NCI-H1436 treated with DMSO at 0.1 percent for 48 hours (cell line): ENCODE data around the gene ACYP2.
"Not testable (repeated sequence)": the region's sequence is repeated elsewhere in the genome, so short reads cannot be mapped to it uniquely, and the experiment has no call there.

Experiments
- DNase-seq: peaks from one replicate; lab custom pipeline; 2025; lab: John Stamatoyannopoulos, UW

ACYP2 gene

DNA sequence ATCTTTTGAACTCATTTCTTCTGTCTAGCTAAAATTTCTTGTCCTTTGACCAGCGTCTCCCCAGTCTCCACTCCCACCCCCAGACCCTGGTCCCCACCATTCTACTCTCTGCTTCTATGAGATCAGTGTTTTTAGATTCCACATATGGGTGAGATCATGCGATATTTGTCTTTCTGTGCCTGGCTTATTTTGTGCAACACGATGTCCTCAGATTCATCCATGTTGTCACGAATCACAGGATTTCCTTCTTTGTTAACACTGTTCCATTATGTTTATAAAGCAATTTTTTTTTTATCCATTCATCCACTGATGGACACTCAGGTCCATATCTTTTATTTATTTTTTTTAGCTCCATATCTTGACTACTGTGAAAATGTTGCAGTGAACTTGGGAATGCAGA is 16.0 kb upstream of the ACYP2 start:
- DNase-seq = no peak

DNA sequence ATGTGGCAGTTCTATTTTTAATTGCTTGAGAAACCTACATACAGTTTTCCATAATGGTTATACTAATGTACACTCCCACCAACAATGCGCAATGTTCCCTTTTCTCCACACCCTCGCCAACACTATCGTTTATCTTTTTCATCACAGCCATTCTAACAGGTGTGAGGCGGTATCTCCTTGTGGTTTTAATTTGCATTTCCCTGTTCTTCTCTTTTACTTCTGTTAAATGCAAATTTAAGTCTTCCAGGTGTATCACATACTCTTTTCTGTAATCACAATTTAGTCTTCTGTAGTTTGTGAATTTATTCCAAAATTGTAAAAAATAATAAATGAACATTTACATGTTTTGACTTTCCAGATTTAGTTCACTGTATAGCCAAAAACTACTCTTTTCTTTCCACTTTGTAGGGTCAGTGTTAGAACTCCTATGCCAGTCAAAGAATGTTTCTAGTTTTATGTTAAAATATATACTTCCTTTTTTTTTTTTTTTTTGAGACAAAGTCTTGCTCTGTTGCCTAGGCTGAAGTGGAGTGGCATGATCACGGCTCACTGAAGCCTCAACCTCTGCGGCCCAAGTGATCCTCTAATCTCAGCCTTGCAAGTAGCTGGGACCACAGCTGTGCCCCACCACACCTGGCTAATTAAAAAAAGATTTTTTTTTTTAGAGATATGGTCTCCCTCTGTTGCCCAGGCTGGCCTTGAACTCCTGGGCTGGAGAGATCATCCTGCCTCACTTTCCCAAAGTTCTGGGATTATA is 15.4 kb upstream of the ACYP2 start:
- no peak for DNase-seq

DNA sequence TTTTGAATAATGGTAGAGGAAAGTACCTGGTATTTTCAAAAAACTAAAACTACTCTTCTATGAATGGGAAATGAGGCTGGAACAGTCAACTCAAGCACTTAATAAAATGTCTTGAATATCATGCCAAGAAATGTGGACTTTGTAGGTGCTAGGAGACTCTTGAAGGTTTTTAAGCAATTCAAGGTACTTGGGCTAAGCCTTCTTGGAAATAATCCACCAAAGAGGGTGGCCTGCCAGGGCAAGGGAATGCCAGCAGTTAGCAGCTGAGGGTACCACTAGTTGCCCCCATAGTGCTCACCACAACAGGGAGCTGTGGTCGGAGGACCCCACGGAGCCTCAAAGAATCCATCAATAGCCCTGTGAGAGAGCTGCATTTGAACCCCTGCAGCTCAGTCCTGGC is 14.6 kb upstream of the ACYP2 start:
- no peak for DNase-seq

DNA sequence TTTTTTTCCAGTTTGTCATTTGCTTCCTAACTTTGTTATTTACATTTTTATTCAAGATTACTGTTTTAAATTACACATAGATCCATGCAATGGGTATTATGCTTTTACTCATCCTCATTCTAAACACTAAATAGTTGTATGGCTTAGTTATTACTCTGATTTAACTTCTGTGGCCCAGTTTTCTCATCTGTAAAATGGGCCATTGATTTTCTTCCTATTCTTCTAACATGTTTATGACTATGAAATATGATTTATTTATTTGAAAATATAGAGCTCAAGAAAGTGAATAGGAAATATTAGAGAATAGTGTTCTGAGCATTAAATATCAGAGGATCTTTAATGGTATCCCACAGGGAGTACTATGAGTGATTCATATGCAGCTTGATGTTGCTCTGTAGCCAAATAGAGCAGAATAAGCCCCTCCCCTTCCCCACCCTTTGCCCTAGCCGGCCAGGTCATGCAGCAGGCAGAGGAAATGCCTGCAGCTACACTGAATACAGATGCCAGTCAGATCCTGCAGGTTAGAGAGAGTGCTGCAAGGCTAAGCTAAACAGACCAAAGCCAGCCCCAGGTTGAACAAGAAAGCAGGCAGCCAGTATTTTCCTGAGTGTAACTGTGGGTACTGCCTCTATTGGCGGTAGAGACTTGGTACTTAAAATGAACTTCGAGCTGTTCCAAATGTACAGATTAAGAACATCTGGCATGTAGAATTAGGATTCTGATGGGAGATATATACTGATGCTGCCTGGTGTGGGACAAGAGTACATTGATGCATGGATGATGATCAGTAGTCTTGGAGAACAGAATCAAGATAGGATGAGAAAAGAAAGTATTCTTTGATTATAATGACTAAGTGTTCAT is 11.7 kb upstream of the ACYP2 start:
- no peak for DNase-seq

DNA sequence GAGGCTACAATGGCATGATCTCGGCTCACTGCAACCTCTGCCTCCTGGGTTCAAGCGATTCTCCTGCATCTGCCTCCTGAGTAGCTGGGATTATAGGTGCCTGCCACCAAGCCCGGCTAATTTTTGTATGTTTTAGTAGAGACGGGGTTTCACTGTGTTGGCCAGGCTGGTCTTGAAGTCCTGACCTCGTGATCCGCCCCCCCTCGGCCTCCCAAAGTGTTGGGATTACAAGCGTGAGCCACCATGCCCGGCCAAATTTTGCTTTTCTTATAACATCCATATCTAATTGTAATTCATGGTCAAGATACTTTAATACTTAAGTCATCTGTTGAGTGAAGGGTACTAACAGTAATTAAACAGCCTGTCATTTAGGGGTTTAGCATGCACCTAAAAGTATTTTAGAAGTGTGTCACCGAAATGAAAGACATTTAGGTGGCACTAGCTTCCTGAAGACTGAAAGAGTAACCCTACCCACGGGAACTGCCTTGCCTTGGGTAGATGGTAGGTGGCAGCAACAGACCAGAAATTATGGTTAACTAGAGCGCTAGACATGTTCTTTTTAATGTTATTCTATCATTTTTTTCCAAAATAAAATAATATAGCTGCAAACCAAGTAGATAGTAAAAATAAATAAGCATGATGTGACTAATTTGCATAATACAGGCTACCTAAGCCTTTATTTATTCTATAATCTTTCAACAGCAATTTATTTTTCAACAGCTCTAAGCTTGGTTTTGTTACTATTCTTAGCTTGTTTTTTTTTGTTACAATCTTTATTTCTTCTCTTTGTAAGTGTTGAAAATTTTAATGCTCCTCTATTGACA is 8.6 kb upstream of the ACYP2 start:
- DNase-seq = no peak

DNA sequence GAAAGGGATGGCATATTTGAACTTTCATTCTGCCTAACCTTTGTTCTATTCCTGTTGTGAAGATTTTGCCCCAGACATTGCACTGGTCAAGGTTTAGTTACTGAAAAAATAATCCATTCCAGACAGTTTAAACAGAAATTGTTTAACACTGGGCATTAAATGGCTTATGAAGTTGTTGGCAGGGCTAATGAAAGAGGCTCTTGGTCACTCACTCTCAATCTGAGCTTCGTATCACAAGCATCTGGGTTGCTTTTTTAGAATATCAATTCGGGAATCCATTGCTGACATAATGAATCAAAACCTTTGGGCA is 8.0 kb upstream of the ACYP2 start:
- no peak for DNase-seq

DNA sequence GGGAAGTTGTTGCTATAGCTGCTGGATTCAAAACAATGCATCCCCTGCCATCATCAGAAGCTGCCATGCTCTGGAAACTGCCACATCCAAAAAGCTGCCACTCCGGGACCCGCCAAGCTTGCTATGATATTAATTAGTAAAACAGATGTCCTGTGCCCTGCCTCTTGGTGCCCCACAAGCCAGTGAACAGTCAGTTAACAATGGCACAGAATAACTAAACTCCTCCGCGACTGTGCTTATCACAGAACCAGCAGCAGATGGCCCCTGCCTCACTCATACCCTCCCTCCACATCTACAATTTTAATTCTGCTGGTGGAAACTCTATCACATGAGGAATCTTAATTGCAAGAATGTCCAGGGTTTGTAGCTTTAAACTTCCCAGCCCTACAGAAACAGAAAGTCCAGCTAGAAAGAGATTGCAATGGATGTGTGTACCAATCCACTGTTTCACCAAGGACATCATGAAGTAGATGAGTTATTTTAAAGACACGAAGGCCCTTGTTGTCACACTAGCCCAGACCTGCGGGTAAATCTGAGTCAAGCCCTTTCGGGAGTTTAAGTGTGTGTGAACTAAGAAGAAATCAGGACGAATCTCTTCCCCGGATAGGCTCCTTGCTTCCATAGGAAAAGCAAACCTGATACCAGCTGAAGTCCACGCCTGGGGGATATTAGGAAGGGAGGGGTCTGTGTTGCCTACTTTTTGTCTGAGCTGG is 7.4 kb upstream of the ACYP2 start:
- no peak for DNase-seq

DNA sequence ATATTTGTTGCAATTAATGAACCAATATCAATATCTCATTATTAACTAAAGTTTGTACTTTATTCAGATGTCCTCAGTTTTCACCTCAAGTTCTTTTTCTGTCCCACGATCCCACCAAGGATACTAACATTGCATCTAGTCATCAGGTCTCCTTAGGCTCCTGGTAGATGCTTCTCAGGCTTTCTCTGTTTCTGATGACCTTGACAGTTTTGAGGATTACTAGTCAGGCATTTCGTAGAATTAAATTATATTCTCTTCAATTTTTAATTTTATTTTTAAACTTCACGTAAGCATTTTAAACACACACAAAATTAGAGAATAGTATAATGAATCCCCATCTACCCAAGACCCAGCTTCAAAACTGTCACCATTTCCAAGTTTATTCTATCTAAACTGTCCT is 5.6 kb upstream of the ACYP2 start:
- no peak for DNase-seq

DNA sequence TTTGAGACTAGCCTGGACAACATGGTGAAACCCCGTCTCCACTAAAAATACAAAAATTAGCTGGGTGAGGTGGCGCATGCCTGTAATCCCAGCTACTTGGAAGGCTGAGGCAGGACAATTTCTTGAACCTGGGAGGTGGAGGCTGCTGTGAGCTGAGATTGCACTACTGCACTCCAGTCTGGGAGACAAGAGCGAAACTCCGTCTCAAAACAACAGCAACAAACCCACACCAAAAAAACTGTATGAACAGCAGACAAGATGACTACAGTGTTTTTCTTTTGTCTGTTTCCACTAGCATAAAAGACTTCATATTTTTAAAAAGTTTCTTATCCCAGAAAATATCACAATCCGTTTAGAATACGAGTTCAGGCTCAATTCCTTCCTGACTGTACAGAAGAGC is 936 bp upstream of the ACYP2 start:
- DNase-seq = not testable (repeated sequence)

DNA sequence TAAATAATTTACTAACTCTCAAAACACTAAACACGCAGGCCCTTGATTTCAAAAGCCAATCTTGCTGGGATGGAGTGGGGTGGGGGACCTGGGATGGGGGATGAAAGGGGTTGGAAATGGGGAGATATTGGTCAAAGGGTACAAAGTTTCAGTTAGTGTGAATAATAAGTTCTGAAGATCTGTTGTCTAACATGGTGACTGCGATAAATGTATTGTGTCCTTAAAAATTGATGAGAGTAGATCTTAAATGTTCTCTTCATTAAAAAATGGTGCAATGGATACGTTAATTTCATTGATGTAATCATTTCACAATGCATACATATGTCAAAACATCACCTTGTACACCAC is 505 bp upstream of the ACYP2 start:
- no peak for DNase-seq

DNA sequence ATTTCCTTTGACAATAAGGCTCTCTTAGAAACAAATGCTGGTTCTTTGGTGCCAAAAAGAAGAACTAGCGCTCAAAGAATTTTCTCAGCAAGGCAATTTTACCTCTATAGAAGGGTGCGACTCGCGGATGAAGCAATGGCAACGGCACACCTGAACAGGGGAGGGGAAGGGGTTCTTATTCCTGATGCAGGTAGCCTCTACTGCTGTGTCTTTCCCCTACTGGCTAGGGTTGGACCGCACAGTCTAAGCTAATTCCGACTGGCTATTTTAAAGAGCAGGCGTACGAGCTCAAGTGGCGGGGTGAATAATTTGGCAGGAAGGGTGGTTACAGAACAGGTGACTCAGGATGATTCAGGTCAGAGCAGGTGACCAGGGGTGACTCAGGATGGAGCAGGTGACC is 1.2 kb downstream of the ACYP2 start:
- not testable (repeated sequence) for DNase-seq

DNA sequence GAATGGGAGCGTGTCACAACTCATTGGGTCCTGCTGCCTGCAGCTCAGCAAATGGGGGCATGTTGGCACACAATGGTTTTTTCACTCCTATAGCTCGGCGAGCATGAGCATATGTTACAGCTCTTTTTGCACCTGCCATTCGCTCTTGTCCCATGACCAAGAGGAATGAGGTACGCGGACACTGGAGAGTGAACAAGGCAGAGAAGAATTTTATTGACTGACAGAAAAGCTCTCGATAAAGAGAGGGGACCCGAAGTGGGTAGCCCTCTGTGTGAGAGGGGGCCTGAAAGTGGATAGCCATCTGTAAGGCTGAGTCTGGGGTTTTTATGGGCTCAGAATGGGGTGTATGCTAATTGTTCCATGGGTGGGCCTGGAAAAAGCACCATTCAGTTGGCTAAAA is 5.5 kb downstream of the ACYP2 start:
- no peak for DNase-seq

DNA sequence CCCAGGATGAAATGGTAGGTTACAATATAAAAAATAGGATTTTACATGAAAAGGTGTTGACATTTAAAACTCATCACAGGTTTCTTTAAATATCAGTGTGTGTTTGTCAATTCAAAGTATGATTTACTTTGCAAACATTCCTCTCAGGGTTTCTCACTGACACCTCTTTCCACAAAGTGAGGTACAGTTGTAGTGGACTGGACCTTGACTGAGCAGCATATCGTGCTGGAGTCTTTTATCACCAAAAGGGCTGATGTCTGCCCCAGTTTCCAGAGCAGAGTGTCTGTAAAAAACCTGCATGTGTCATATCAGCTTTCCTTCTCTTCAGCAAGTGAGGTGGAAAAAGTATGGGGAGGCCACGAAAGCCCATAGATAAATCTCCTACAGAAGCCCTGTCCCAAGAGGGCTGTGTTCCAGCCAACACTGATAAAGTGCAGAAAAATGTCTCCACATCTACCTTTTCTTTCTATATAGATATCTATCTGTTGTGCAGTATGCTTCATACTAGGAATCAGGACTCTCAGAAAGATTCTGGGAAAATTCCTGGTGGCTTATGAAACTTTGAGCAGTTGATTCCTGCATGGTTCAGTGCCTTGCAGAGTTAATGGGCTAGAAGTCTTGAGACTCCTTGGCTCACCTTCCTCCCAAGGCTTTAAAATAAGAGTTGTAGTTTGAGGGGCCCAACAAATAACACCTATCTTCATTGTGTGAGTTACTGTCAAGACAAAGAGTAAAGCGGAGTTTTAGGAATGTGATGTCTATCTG is 6.9 kb downstream of the ACYP2 start:
- DNase-seq = no peak

DNA sequence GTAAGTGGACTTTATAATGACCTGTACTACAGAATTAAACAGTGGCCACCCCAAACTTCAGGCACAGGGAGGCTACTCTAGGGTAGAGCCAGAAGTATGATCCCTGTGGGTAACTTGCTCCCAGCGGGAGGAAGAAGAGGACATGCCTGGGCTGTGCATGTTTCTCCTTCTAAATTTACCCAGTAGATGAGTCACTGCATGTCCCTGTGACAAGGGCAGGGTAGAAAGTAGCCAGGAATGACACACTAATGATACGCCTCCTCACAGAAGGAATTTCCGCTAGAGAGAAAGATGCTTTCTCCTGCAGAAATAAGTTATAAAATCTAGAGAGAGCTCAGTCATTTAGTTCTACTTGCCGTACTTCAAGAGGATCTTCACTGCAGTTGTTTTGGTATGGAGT is 7.5 kb downstream of the ACYP2 start:
- DNase-seq = no peak

DNA sequence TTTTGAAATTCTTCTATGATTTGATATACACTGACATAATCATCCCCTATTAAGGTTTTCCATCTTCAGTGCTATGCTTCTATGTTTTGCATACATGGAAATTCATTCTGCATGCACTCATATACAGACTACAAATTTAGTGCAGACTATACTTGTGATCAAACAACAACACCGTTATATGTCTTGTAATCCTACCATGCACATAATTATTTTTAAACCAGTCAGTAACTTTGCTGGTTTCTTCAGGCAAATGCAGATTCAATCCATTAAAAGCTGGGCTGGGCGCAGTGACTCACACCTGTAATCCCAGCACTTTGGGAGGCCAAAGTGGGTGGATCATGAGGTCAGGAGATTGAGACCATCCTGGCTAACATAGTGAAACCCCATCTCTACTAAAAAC is 11.8 kb downstream of the ACYP2 start:
- not testable (repeated sequence) for DNase-seq

DNA sequence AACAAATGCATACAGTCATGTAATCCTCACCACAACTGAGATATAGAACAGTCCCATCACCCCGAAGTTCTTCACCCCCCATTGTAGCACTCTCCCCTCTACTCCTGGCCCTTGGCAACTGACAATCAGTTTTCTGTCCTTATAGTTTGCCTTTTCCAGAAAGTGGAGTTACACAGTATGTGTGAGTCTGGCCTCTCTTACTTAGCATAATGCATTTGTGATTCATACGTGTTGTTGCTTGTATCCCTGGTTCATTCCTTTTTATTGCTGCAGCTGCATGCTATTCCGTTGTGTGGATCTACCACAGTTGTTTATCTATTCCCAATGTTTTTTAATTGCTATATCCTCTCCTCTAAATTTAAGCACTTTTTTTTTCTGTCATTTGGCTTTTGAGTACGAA is 17.6 kb downstream of the ACYP2 start:
- DNase-seq = no peak

DNA sequence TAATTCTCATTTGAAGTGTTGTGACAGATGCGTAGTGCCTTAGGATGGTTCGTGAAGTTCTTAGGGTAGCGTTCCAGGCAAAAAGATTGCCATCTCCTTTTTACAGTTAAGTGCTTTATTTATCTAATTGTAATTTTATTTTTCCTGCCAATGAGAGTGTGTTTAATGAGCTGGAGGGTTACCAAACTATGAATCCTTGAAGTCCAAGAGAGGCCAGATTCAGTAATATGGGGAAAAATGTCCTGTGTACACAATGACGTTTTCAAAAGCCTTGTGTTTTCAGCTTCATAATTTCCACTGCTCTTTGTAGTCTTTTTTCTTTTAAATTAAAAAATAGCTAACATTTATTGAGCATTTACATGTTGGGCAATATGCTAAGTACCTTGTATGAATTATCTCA is 23.8 kb downstream of the ACYP2 start:
- DNase-seq = no peak

DNA sequence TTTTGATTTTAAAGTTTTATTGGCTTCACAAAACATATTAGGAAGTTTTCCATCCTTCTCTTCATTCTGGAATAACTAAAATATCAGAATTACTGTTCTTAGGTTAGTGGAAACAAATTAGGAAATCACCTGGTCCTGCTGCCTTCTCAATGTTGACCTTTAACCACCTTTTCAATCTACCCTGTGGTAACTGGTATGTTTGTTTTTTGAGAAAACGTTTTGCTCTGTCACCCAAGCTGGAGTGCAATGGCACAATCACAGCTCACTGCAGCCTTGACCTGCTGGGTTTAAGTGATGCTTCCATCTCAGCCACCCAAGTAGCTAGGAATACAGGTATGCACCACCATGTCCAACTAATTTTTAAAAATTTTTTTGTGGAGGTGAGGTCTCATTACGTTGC is 28.4 kb downstream of the ACYP2 start:
- no peak for DNase-seq

DNA sequence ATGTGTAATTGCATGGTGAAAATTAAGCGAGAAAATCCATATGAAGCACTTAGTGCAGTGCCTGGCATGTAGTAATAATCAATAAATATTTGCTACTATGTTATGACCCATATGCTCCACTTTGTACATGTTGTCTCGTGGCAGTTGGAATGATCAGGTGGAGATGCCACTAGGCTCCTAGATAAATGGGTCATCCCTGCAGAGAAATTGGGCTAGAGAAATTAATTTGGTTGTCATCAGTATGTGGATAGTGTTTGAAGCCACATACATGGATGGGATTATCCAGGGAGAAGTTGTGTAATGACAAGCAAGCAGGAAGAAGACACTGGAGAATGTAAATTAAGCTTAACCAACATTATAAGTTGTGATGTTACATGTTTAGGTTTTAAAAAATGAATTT is 33.0 kb downstream of the ACYP2 start:
- DNase-seq = no peak

DNA sequence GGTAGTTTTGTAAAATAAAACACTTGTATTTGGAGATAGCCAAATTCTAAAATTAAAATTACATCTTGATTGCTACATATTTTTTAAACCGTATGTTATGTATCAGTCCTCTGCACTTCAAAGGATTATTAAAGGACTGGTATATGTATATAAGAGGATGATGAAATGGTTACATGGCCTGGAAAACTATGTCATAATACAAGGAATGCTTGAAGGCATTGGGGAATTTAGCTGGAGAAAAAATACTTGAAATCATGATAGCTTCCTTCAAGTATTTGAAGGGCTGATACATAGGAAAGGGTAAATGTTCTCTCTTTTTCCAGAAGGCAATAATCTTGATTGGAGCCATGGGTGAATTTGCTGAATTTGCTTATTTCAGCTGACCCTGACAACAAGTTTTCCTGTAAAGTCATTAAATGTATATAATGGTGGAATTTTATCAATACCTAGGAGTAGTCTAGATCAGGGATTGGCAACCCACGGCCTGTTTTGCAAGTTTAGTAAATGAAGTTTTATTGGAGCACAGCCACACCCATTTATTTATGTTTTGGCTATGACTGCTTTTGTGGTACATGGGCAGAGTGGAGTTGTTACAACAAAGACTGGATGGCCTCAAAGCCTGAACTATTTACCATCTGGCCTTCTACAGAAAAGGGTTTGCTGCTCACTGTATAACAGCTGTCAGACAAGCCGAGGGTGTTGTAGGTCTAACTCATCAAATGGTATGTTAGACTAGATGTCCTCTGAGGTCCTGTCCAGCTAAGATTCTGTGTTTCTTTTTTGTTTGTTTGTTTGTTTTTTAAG is 34.4 kb downstream of the ACYP2 start:
- no peak for DNase-seq

DNA sequence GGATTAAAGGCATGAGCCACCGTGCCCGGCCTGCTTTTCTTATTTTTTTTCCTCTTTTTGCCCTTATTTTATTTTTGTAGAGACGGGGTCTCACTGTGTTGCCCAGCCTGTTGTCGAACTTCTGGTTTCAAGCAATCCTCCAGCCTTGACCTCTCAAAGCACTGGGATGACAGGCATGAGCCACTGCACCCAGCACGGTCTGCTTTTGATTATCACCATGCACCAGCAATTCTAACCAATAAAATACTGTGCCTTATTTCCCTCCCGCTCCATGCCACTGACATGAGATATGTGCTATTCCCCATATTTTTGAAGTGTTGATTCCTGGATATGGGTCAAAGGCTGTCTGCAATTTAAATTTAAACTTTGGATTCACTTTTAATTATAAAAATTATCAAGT is 42.9 kb downstream of the ACYP2 start:
- DNase-seq = no peak
